Stimulated activated CD8-positive, alpha-beta memory T cell treated with anti-CD3 and anti-CD28 coated beads, Interleukin-15, amount 100 ng/mL, for 24 hours (primary cell): ENCODE data around the gene MUC16.

Experiments
- DNase-seq: peaks from one replicate; pipeline ENCODE4 v3.0.0-alpha.2; 2020; ENCODE audit warnings: low read depth

Gene MUC16

GRCh38 chr19:9009431-9009830 lies 778 bp downstream of the MUC16 start:
- no peak for DNase-seq

GRCh38 chr19:9008667-9009066 lies 1.5 kb downstream of the MUC16 start:
- no peak for DNase-seq

- DNase-seq: no peak
These were observed 9.3 kb downstream of the MUC16 start for GRCh38 chr19:9000933-9001332.

- peak; percentile 2 for DNase-seq
These were observed 22.0 kb downstream of the MUC16 start for GRCh38 chr19:8988204-8988603.

- DNase-seq: no peak
These were observed 23.9 kb downstream of the MUC16 start for GRCh38 chr19:8986296-8986695.

GRCh38 chr19:8973501-8974091 lies 36.6 kb downstream of the MUC16 start:
- no peak for DNase-seq

- DNase-seq: no peak
These were observed 44.3 kb downstream of the MUC16 start for GRCh38 chr19:8965887-8966286.
